Mammary microvascular endothelial cell (primary cell): Measurements from ENCODE around the gene TXNL4A. TPM values are rescaled to one million over a fixed set of nuclear protein-coding genes. Genes with fewer than 3 reads are reported as not detected.

Source experiments
- total RNA-seq: library from RNA; depleted of rRNA; stranded (reverse); fragments of >200 nt; gene quantifications from 2 replicates; pipeline ENCODE4 v1.2.3, GENCODE V29; 2015

The TXNL4A gene, protein sequence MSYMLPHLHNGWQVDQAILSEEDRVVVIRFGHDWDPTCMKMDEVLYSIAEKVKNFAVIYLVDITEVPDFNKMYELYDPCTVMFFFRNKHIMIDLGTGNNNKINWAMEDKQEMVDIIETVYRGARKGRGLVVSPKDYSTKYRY
- total RNA-seq: 60.2 and 89.4 TPM in 2 replicates

DNA sequence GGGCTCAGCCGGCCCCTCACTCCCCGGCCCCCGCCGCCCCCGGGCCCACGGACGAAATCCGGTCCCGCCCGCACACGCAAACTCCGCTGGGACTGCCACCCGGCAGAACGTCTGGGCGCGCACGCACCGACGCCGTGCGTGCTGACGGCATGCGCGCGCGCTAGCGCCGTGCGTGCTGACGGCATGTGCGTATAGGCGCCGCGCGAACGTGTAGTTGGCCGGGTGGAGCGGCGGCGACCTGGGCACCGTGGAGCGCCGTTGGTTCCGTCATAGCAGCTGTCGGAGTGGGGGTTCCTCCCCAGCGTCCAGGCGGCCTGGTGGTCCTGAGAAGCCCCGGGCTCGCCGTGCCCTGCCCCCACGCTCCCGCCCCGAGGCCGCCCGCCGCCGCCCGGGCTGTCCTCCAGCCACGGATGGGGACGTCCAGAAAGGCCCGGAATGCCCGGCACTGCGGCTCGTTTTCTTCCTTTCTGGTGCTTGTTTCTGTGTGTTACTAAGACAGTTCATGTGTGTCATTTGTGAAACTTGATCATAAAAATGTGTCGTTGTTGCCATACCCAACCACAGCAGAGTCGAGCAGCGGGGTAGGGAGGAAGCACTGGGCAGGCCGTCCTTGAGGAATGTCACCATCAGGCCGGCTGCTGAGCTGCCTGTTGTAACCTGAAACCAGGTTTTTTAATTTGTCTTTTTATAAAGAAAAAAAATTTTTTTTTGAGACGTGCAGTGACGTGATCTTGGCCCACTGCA lies at the start of gene TXNL4A:
TSS of gene TXNL4A (minus strand) at position 113 of the 744 bp plus-strand sequence. CDS start 171 bp downstream, outside the sequence.

DNA sequence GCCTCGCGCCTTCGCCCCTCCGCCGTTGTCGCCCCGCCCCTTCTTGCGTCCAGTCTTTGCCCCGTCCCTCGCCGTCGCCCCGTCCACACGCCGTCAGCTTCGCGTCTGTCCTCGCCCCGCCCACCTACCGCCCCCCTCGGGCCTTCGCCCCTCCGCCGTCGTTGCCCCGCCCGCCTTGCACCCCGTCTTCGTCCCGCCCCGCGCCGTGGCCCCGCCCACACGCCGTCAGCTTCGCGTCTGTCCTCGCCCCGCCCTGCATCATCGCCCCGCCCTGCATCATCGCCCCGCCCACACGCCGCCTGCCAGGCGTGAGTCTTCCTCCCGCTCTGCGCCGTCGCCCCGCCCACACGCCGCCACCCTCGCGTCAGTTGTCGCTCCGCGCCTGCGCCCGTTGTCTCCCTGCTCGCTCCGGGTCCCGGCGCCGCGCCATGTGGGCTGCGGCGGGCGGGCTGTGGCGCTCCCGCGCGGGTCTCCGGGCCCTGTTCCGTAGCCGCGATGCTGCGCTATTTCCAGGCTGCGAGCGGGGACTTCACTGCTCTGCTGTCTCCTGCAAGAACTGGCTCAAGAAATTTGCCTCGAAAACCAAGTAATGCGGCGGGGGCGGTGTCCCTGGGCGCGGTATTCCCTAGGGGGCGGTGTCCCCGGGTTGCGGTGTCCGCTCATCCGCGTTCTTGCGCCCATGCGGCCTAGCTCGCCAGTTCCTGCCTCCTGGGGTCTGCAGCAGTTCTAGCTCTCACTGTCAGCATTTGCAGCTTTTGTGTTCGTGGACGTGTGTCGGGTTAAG lies 45.9 kb upstream of the TXNL4A start, which contains the start of gene RBFA:
TSS of gene RBFA (plus strand) at position 367 of the 784 bp plus-strand sequence. CDS start at position 429, 62 bp downstream.

DNA sequence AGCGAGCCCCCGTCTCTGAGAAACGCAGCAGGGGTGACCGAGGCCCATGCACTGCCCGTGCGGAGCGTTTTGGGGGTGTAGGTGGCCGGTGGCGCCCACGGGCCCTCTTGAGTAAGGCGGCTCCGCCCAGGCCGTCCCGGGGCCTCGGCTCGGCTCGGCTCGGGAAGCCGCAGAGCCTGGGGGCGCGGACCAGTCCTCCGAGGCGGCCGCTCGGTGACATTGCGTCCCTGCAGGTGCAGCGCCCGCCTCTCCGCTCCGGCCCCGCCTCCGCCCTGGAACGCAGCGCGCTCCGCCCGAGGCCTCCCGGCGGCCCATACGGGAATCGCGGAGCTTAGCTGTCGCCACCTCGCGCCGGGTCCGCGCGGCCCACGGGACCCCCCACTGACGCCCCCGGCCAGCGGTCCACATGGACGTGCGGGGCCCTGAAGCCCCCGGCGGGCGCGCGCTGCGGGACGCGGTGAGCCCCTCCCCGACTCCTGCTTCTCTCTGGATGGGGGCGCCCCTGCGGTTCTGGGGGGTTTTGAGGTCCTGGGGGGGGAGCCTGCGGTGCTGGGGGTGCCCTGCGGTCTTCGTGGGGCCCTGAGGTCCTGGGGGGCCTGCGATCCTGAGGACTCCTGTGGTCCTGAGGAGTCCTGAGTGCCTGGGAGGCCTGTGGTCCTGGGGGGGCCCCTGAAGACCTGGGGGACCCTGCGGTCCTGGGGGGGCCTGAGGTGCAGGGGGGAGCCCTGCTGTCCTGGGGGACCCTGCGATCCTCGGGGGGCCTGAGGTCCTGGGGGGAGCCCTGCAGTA lies 23.8 kb downstream of the TXNL4A start, which contains the start of gene HSBP1L1:
TSS of gene HSBP1L1 (plus strand) at position 314 of the 789 bp plus-strand sequence. CDS start at position 407, 93 bp downstream.

DNA sequence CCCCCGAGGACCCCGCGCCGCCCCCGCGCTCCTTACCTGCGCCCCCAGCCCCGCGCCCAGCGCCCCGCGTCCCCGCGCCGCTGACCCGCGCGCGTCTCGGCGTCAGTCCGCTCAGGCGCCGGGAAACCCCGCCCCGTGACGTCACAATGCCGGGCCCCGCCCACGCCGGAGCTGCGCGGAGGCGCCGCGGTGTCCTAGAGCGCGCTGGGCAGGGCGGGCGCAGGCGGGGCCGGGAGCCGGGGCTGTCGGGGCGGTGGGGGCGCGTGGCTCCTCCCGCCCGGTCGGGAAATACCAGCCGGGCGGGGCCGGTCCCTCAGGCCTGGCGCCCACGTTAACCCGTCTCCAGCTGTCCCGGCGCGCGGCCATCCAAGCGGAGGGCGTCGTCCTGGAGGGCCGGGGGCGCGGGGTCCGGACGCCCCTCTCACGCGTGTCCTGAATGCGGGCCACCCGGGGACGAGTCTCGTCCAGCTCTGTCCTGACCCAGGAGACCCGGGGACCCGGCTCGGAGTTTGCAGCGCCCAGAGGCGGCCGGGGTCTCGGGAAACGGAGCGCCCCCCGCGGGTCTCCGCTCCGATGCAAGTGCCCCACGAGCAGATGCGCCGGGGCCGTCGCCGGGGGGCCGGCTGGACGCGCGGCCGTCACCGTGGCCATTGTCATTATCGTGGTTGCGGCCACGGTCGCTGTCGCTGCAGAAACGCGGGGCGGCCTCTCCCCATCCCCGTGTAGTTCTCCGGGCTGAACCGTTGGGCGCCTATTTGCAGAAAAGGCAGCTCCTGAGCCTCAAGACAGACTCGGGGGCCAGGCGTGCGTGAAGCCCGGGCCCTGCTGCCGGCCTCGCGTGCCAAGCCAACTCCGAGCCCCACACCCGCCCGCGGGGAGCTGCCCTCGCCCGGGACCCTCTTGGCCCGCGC lies 36.6 kb downstream of the TXNL4A start, which contains the start of gene SLC66A2:
TSS of gene SLC66A2 (minus strand) at position 109 of the 911 bp plus-strand sequence. CDS start 727 bp downstream, outside the sequence.

Other genes starting within 250 kb of the TXNL4A start
- gene KCNG2, start 190.6 kb downstream of the TXNL4A start, total RNA-seq: not detected in 2 replicates
- 36.6 and 41.4 TPM in 2 replicates for gene SLC66A2, start 36.9 kb downstream of the TXNL4A start, total RNA-seq
- 5.8 and 9.1 TPM in 2 replicates for gene HSBP1L1, start 23.9 kb downstream of the TXNL4A start, total RNA-seq
- 37.7 and 45.3 TPM in 2 replicates for gene RBFA, start 45.9 kb upstream of the TXNL4A start, total RNA-seq
- gene ADNP2, start 120.7 kb upstream of the TXNL4A start, total RNA-seq: 12.2 and 12.8 TPM in 2 replicates